HepG2 (cell line): ENCODE data around the gene HNF1B. TPM values are rescaled to one million over a fixed set of nuclear protein-coding genes. Genes with fewer than 3 reads are reported as not detected.

Source experiments
- ATF7-NPFF ChIP-seq: sonication (generic); formaldehyde crosslinking; IDR thresholded peaks from 2 replicates; pipeline ENCODE4 v1.8.1; 2023; ENCODE audit warnings: mild to moderate bottlenecking, low read depth, missing genetic modification reagents, moderate library complexity
- ESRRA ChIP-seq: sonication (generic); formaldehyde crosslinking; IDR thresholded peaks from 2 replicates; pipeline ENCODE4 v1.5.1; 2020; ENCODE audit warnings: mild to moderate bottlenecking, low read depth, missing genetic modification reagents
- FUBP1 ChIP-seq: sonication (generic); formaldehyde crosslinking; IDR thresholded peaks from 2 replicates; pipeline ENCODE4 v1.5.1; 2020; ENCODE audit warnings: missing genetic modification reagents, mild to moderate bottlenecking, borderline replicate concordance
- HIC2 ChIP-seq: sonication (generic); formaldehyde crosslinking; IDR thresholded peaks from 2 replicates; pipeline ENCODE4 v1.9.0; 2022; ENCODE audit warnings: low read depth, missing genetic modification reagents
- HIVEP1 ChIP-seq: sonication (generic); formaldehyde crosslinking; IDR thresholded peaks from 2 replicates; pipeline ENCODE4 v1.4.0; 2020; ENCODE audit warnings: mild to moderate bottlenecking, missing genetic modification reagents
- KDM6A ChIP-seq: IDR thresholded peaks from 2 replicates; pipeline ENCODE4 v1.6.1; 2016; ENCODE audit warnings: low read depth
- MIER2 ChIP-seq: IDR thresholded peaks from 2 replicates; pipeline ENCODE4 v1.6.1; 2016; ENCODE audit warnings: missing biosample characterization, missing genetic modification reagents
- NCOR1 ChIP-seq: fragments of 200-600 bp; sonication (generic); IDR thresholded peaks from 2 replicates; pipeline ENCODE4 v1.7.0; 2017; ENCODE audit warnings: antibody characterized with exemption, low read length, borderline replicate concordance
- NFYB ChIP-seq: sonication (generic); formaldehyde crosslinking; IDR thresholded peaks from 2 replicates; pipeline ENCODE4 v1.4.0; 2020; ENCODE audit warnings: missing genetic modification reagents
- PRDM4 ChIP-seq: sonication (generic); formaldehyde crosslinking; IDR thresholded peaks from 2 replicates; pipeline ENCODE4 v1.9.0; 2021; ENCODE audit warnings: missing genetic modification reagents, borderline replicate concordance
- SRY ChIP-seq: sonication (generic); formaldehyde crosslinking; IDR thresholded peaks from 2 replicates; pipeline ENCODE4 v1.8.0; 2022; ENCODE audit warnings: mild to moderate bottlenecking, missing genetic modification reagents
- TBX2 ChIP-seq: sonication (generic); formaldehyde crosslinking; IDR thresholded peaks from 2 replicates; pipeline ENCODE4 v1.5.0; 2020; ENCODE audit warnings: missing genetic modification reagents, mild to moderate bottlenecking, borderline replicate concordance
- TMF1 ChIP-seq: sonication (generic); formaldehyde crosslinking; IDR thresholded peaks from 2 replicates; pipeline ENCODE4 v1.8.1; 2022; ENCODE audit warnings: low read depth, missing genetic modification reagents
- ZFX ChIP-seq: sonication (generic); formaldehyde crosslinking; IDR thresholded peaks from 2 replicates; pipeline ENCODE4 v1.4.0; 2020; ENCODE audit warnings: mild to moderate bottlenecking, low read depth, missing genetic modification reagents, moderate library complexity
- ZKSCAN1 ChIP-seq: fragments of 150-350 bp; IDR thresholded peaks from 2 replicates; pipeline ENCODE4 v1.6.1; 2014; ENCODE audit warnings: low read length
- ZMYM2 ChIP-seq: sonication (generic); formaldehyde crosslinking; IDR thresholded peaks from 2 replicates; pipeline ENCODE4 v1.8.0; 2022; ENCODE audit warnings: mild to moderate bottlenecking, missing genetic modification reagents
- ZNF280D ChIP-seq: sonication (generic); formaldehyde crosslinking; IDR thresholded peaks from 2 replicates; pipeline ENCODE4 v1.5.1; 2020; ENCODE audit warnings: mild to moderate bottlenecking, missing genetic modification reagents
- ZNF468 ChIP-seq: sonication (generic); formaldehyde crosslinking; IDR thresholded peaks from 2 replicates; pipeline ENCODE4 v1.8.0; 2022; ENCODE audit warnings: mild to moderate bottlenecking, moderate library complexity, missing genetic modification reagents
- ZSCAN21 ChIP-seq: sonication (generic); formaldehyde crosslinking; IDR thresholded peaks from 2 replicates; pipeline ENCODE4 v1.8.0; 2022; ENCODE audit warnings: mild to moderate bottlenecking, missing genetic modification reagents, moderate library complexity, borderline replicate concordance
- polyA plus RNA-seq, 8 experiments: library from polyadenylated mRNA; depleted of rRNA in 3 of 8; stranded (reverse) in 7 of 8; unstranded in 1 of 8; fragments of >200 nt; fragmentation: Illumina TruSeq in 4 of 8; extraction: Trizol in 4 of 8; gene quantifications; 2 replicates each; pipeline versions ENCODE4 v1.2.1 to v1.2.3, GENCODE V29; 2011 to 2016; ENCODE audit warnings: low read depth in 4 of 8, missing spikeins in 1 of 8, mixed read lengths in 1 of 8; ENCODE audit not compliant: insufficient read depth in 1 of 8
- total RNA-seq, 5 experiments: library from RNA; depleted of rRNA; stranded (reverse); fragments of >200 nt; fragmentation: Illumina TruSeq; extraction: Trizol; gene quantifications; 2 replicates each; pipeline ENCODE4 v1.2.3, GENCODE V29; 2016; ENCODE audit warnings: low read depth in 1 of 5

The HNF1B gene
- total and polyA plus RNA-seq, 2 of the 13 experiments (the other 11 are each of a cell fraction or from before 2014, with no cell fraction given), result 1.9 to 5.3 TPM

GRCh38 chr17:37743875-37744632, 805 bp downstream of the HNF1B start (continued):
- TF ChIP-seq PRDM4 (CRISPR knock-in tag), result no peak
- TF ChIP-seq TBX2, result peak; percentile 30; the same call in 1 of the 2 replicates
- TF ChIP-seq NFYB, result no peak
- no peak for TF ChIP-seq SRY (CRISPR knock-in tag)
- TF ChIP-seq ZFX (CRISPR knock-in tag), result peak; percentile 67
- no peak for TF ChIP-seq NCOR1
- no peak for TF ChIP-seq MIER2 (CRISPR knock-in tag)
- 0 out of 2 replicates have a peak, but pooled peaks have one; percentile 46 for TF ChIP-seq TMF1 (CRISPR knock-in tag)
- no peak; the same call in 1 of the 2 replicates for TF ChIP-seq ZMYM2 (CRISPR knock-in tag)
- no peak for TF ChIP-seq ZNF468 (CRISPR knock-in tag)
- TF ChIP-seq ZSCAN21 (CRISPR knock-in tag), result no peak
- peak; percentile 43; the same call in 1 of the 2 replicates for TF ChIP-seq ESRRA (CRISPR knock-in tag)
- no peak for TF ChIP-seq FUBP1 (CRISPR knock-in tag)
- no peak for TF ChIP-seq ZKSCAN1
- 0 out of 2 replicates have a peak, but pooled peaks have one; percentile 15 for TF ChIP-seq ZNF280D (CRISPR knock-in tag)
- TF ChIP-seq KDM6A (CRISPR knock-in tag), result no peak
- 0 out of 2 replicates have a peak, but pooled peaks have one; percentile 64 for TF ChIP-seq ATF7-NPFF (CRISPR knock-in tag)
- TF ChIP-seq HIVEP1, result peak; percentile 73; the same call in 1 of the 2 replicates
- TF ChIP-seq HIC2 (CRISPR knock-in tag), result 0 out of 2 replicates have a peak, but pooled peaks have one; percentile 6
